Progenitor cell of endocrine pancreas (in vitro differentiated cells): ENCODE data around the gene PSME3IP1. TPM values are rescaled to one million over a fixed set of nuclear protein-coding genes. Genes with fewer than 3 reads are reported as not detected.
A peak's percentile ranks its signal among the peaks of the same experiment; 100 is the strongest.

ENCODE experiments used
- DNase-seq: peaks from one replicate; pipeline ENCODE4 v3.0.0; 2021; ENCODE audit warnings: low spot score; ENCODE audit not compliant: unreplicated experiment
- H3K27ac Mint-ChIP-seq: 2 replicates; pipeline ENCODE4 v1.8.0; 2021; ENCODE audit warnings: mild to moderate bottlenecking, moderate library complexity, mixed read lengths
- H3K27me3 Mint-ChIP-seq: 2 replicates; pipeline ENCODE4 v1.8.0; 2021; ENCODE audit warnings: mixed read lengths
- H3K36me3 Mint-ChIP-seq: 2 replicates; pipeline ENCODE4 v1.8.0; 2022; ENCODE audit warnings: mixed read lengths; ENCODE audit not compliant: insufficient read depth
- H3K4me1 Mint-ChIP-seq: 2 replicates; pipeline ENCODE4 v1.8.0; 2021; ENCODE audit warnings: low read depth, mixed read lengths
- H3K4me3 Mint-ChIP-seq: 2 replicates; pipeline ENCODE4 v1.8.0; 2021; ENCODE audit warnings: low read depth, mild to moderate bottlenecking, moderate library complexity, mixed read lengths
- H3K9me3 Mint-ChIP-seq: 2 replicates; pipeline ENCODE4 v1.8.0; 2021; ENCODE audit warnings: low read depth, mixed read lengths
- CTCF ChIP-seq: fragments of 200-600 bp; sonication (generic); IDR thresholded peaks from one replicate; pipeline ENCODE4 v1.5.0; 2021; ENCODE audit warnings: antibody characterized with exemption, mild to moderate bottlenecking; ENCODE audit not compliant: unreplicated experiment
- total RNA-seq: library from RNA; stranded (reverse); gene quantifications from 2 replicates; pipeline ENCODE4 v1.2.1, GENCODE V29; 2021

PSME3IP1 gene
- total RNA-seq, 1 donor from 2014 or later = 101 TPM

GRCh38 chr16:57130950-57131321 is 54.9 kb downstream of the PSME3IP1 start:
- H3K36me3 Mint-ChIP-seq = no peaks in the 10 kb centered on the region
- DNase-seq = no peak
- TF ChIP-seq CTCF = no peak
- H3K9me3 Mint-ChIP-seq = no peaks in the 10 kb centered on the region
- H3K4me1 Mint-ChIP-seq = peaks cover 5% of the 10 kb centered on the region
- H3K4me3 Mint-ChIP-seq = no peak overlapping the region
- H3K27me3 Mint-ChIP-seq = no peaks in the 10 kb centered on the region
- H3K27ac Mint-ChIP-seq = no peak overlapping the region

- TF ChIP-seq CTCF = no peak
- H3K36me3 Mint-ChIP-seq = no peaks in the 10 kb centered on the region
- H3K27ac Mint-ChIP-seq = no peak overlapping the region
- H3K4me1 Mint-ChIP-seq = peaks cover 5% of the 10 kb centered on the region
- H3K9me3 Mint-ChIP-seq = no peaks in the 10 kb centered on the region
- H3K27me3 Mint-ChIP-seq = no peaks in the 10 kb centered on the region
- no peak overlapping the region for H3K4me3 Mint-ChIP-seq
- no peak for DNase-seq
Measured at GRCh38 chr16:57128771-57129389, 57.0 kb downstream of the PSME3IP1 start.

GRCh38 chr16:57127836-57128235 is 58.0 kb downstream of the PSME3IP1 start:
- Mint-ChIP-seq H3K4me3 (no peak overlapping the region), H3K9me3 (no peaks in the 10 kb centered on the region), H3K36me3 (no peaks in the 10 kb centered on the region), H3K27me3 (no peaks in the 10 kb centered on the region), H3K4me1 (peaks cover 5% of the 10 kb centered on the region), H3K27ac (peak overlapping the region; percentile 66)
- DNase-seq = no peak
- no peak for TF ChIP-seq CTCF

- H3K4me1 Mint-ChIP-seq = peaks cover 1% of the 10 kb centered on the region
Measured at GRCh38 chr16:57127037-57127763, 58.6 kb downstream of the PSME3IP1 start.

GRCh38 chr16:57126411-57126810 is 59.4 kb downstream of the PSME3IP1 start:
- H3K9me3 Mint-ChIP-seq = no peaks in the 10 kb centered on the region
- no peaks in the 10 kb centered on the region for H3K27me3 Mint-ChIP-seq
- TF ChIP-seq CTCF = no peak
- no peaks in the 10 kb centered on the region for H3K4me1 Mint-ChIP-seq
- DNase-seq = no peak
- no peak overlapping the region for H3K4me3 Mint-ChIP-seq
- peak overlapping the region; percentile 15 for H3K27ac Mint-ChIP-seq
- H3K36me3 Mint-ChIP-seq = no peaks in the 10 kb centered on the region

More at GRCh38 chr16:57127037-57127763, 58.6 kb downstream of the PSME3IP1 start:
- no peak for DNase-seq
- H3K4me3 Mint-ChIP-seq = no peak overlapping the region
- H3K36me3 Mint-ChIP-seq = no peaks in the 10 kb centered on the region
- no peak for TF ChIP-seq CTCF
- H3K9me3 Mint-ChIP-seq = no peaks in the 10 kb centered on the region
- no peaks in the 10 kb centered on the region for H3K27me3 Mint-ChIP-seq
- H3K27ac Mint-ChIP-seq = peak overlapping the region; percentile 66
